Skin epidermis (tissue), 12 donors: Measurements from ENCODE around the gene DOCK10.

Experiments used
- H3K27ac ChIP-seq, 21 experiments: fragments of 200-600 bp; sonication (generic) in 11 of 21; one replicate each; pipeline ENCODE4 v1.5.0; 2020; ENCODE audit warnings: mild to moderate bottlenecking in 3 of 21, inconsistent platforms in 2 of 21, moderate library complexity in 2 of 21
- H3K4me3 ChIP-seq, 7 experiments: fragments of 200-600 bp; sonication (generic) in 2 of 7; one replicate each; pipeline ENCODE4 v1.5.0; 2020; ENCODE audit warnings: inconsistent platforms in 2 of 7, mild to moderate bottlenecking in 2 of 7, moderate library complexity in 1 of 7

Gene DOCK10

GRCh38 chr2:224984637-224985036 lies 57.6 kb downstream of the DOCK10 start:
- Histone ChIP-seq H3K27ac (peak overlapping the region in 11 of 21 experiments; percentile 29 to 79 (median 58)), H3K4me3 (no peak overlapping the region)

- Histone ChIP-seq H3K4me3 (no peak overlapping the region), H3K27ac (peak overlapping the region in 17 of 21 experiments; percentile 8 to 79 (median 58))
Measured at GRCh38 chr2:224983712-224984554, 58.3 kb downstream of the DOCK10 start.

GRCh38 chr2:224982910-224983711 lies 59.2 kb downstream of the DOCK10 start:
- Histone ChIP-seq H3K27ac (peak overlapping the region in 18 of 21 experiments; percentile 8 to 79 (median 58)), H3K4me3 (no peak overlapping the region)

GRCh38 chr2:224982226-224982625 lies 60.0 kb downstream of the DOCK10 start:
- Histone ChIP-seq H3K27ac (peak overlapping the region in 9 of 21 experiments; percentile 3 to 79 (median 57)), H3K4me3 (peak overlapping the region in 1 of 7 experiments; percentile 5)

- no peak overlapping the region for H3K4me3 ChIP-seq
- no peak overlapping the region for H3K27ac ChIP-seq
Measured at GRCh38 chr2:224976629-224977525, 65.4 kb downstream of the DOCK10 start.

- Histone ChIP-seq H3K27ac (no peak overlapping the region), H3K4me3 (no peak overlapping the region)
Measured at GRCh38 chr2:224975761-224976160, 66.5 kb downstream of the DOCK10 start.

GRCh38 chr2:224973112-224974016 lies 68.9 kb downstream of the DOCK10 start:
- Histone ChIP-seq H3K27ac (peak overlapping the region in 8 of 21 experiments; percentile 18 to 49 (median 44)), H3K4me3 (no peak overlapping the region)

- no peak overlapping the region for H3K4me3 ChIP-seq
- H3K27ac ChIP-seq = peak overlapping the region in 1 of 21 experiments; percentile 5
Measured at GRCh38 chr2:224971214-224971613, 71.1 kb downstream of the DOCK10 start.

- H3K27ac ChIP-seq = peak overlapping the region in 5 of 21 experiments; percentile 4 to 55 (median 33)
- no peak overlapping the region for H3K4me3 ChIP-seq
Measured at GRCh38 chr2:224970311-224970710, 72.0 kb downstream of the DOCK10 start.

GRCh38 chr2:224969633-224970260 lies 72.5 kb downstream of the DOCK10 start:
- H3K4me3 ChIP-seq = no peak overlapping the region
- peak overlapping the region in 7 of 21 experiments; percentile 4 to 55 (median 17) for H3K27ac ChIP-seq

GRCh38 chr2:224969095-224969494 lies 73.2 kb downstream of the DOCK10 start:
- H3K27ac ChIP-seq = peak overlapping the region in 4 of 21 experiments; percentile 9 to 55 (median 34)
- H3K4me3 ChIP-seq = no peak overlapping the region

GRCh38 chr2:224968051-224968450 lies 74.2 kb downstream of the DOCK10 start:
- H3K27ac ChIP-seq = no peak overlapping the region
- no peak overlapping the region for H3K4me3 ChIP-seq

- Histone ChIP-seq H3K27ac (no peak overlapping the region), H3K4me3 (no peak overlapping the region)
Measured at GRCh38 chr2:224966613-224967012, 75.7 kb downstream of the DOCK10 start.

- no peak overlapping the region for H3K4me3 ChIP-seq
- H3K27ac ChIP-seq = peak overlapping the region in 7 of 21 experiments; percentile 5 to 85 (median 65)
Measured at GRCh38 chr2:224959556-224959955, 82.7 kb downstream of the DOCK10 start.

GRCh38 chr2:224958873-224959272 lies 83.4 kb downstream of the DOCK10 start:
- peak overlapping the region in 11 of 21 experiments; percentile 5 to 85 (median 52) for H3K27ac ChIP-seq
- no peak overlapping the region for H3K4me3 ChIP-seq

- H3K4me3 ChIP-seq = no peak overlapping the region
- H3K27ac ChIP-seq = peak overlapping the region in 13 of 21 experiments; percentile 2 to 85 (median 62)
Measured at GRCh38 chr2:224958462-224958857, 83.8 kb downstream of the DOCK10 start.

GRCh38 chr2:224957540-224958461 lies 84.5 kb downstream of the DOCK10 start:
- Histone ChIP-seq H3K4me3 (no peak overlapping the region), H3K27ac (peak overlapping the region in 13 of 21 experiments; percentile 0 to 85 (median 63))
